WI38 (cell line): ENCODE measurements around the gene KLF11.

ENCODE experiments used
- H3K4me3 ChIP-seq: 2 replicates; pipeline ENCODE4 v1.5.1; 2011; ENCODE audit warnings: low read depth, mild to moderate bottlenecking, control low read depth, low read length
- CTCF ChIP-seq: IDR thresholded peaks from 2 replicates; pipeline ENCODE4 v1.5.1; 2012; ENCODE audit warnings: low read depth, mild to moderate bottlenecking, control low read depth, low read length

KLF11 gene

GRCh38 chr2:10022966-10023662 is 20.2 kb upstream of the KLF11 start:
- 0 out of 2 replicates have a peak, but pooled peaks have one; percentile 17 for TF ChIP-seq CTCF
- H3K4me3 ChIP-seq, result no peak overlapping the region

- no peak overlapping the region for H3K4me3 ChIP-seq
- TF ChIP-seq CTCF, result no peak
Observed at GRCh38 chr2:10026940-10027569, 16.3 kb upstream of the KLF11 start.

GRCh38 chr2:10027660-10028330 is 15.6 kb upstream of the KLF11 start:
- TF ChIP-seq CTCF, result no peak
- H3K4me3 ChIP-seq, result no peak overlapping the region

- peak; percentile 25; the same call in 1 of the 2 replicates for TF ChIP-seq CTCF
- no peak overlapping the region for H3K4me3 ChIP-seq
Observed at GRCh38 chr2:10028407-10028987, 14.9 kb upstream of the KLF11 start.

GRCh38 chr2:10028988-10029874 is 14.1 kb upstream of the KLF11 start:
- no peak for TF ChIP-seq CTCF
- no peak overlapping the region for H3K4me3 ChIP-seq

- no peak for TF ChIP-seq CTCF
- H3K4me3 ChIP-seq, result no peak overlapping the region
Observed at GRCh38 chr2:10029875-10030223, 13.5 kb upstream of the KLF11 start.
